Skeletal muscle satellite cell (primary cell): Measurements from ENCODE around the gene TTYH3.
A peak's percentile ranks its signal among the peaks of the same experiment; 100 is the strongest.

Experiments
- H3K27me3 ChIP-seq: 2 replicates; pipeline ENCODE4 v1.7.0; 2013; ENCODE audit warnings: low read length; ENCODE audit not compliant: control insufficient read depth, insufficient read depth
- H3K36me3 ChIP-seq: 2 replicates; pipeline ENCODE4 v1.7.0; 2013; ENCODE audit warnings: mild to moderate bottlenecking, control low read depth, low read length; ENCODE audit not compliant: insufficient read depth
- H3K4me1 ChIP-seq: 2 replicates; pipeline ENCODE4 v1.7.0; 2013; ENCODE audit warnings: low read length; ENCODE audit not compliant: control insufficient read depth, insufficient read depth
- H3K4me2 ChIP-seq: 2 replicates; pipeline ENCODE4 v1.7.0; 2013; ENCODE audit warnings: mild to moderate bottlenecking, low read length
- H3K4me3 ChIP-seq: 2 replicates; pipeline ENCODE4 v1.7.0; 2013; ENCODE audit warnings: low read length
- H3K9ac ChIP-seq: 2 replicates; pipeline ENCODE4 v1.7.0; 2013; ENCODE audit warnings: mild to moderate bottlenecking, low read depth, low read length, moderate library complexity
- H3K9me3 ChIP-seq: replicated peaks from 2 replicates; pipeline ENCODE4 v1.7.0; 2013; ENCODE audit warnings: mild to moderate bottlenecking, control low read depth, low read length

Gene TTYH3

DNA sequence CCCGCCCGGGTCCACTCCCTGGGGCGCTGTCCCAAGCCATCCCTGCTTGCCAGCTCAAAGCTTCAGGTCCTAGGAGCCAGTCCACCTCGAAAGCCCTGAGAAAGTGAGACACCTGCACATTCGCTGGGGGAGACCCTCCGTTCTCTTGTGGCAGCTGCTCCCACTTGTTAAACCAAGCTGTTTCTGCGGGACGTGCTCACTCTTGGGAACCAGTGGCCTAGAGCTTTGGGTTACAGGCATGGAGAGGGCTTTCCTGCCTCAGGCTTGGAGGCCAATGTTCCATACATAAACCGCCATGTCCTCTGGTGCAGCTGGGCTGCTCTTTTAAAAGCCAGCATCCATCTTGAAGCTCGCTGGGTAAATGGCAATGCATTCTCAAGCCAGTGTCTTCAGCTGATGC lies 19.9 kb upstream of the TTYH3 start:
- no peak overlapping the region for H3K4me3 ChIP-seq
- peaks cover 26% of the 10 kb centered on the region for H3K4me1 ChIP-seq

DNA sequence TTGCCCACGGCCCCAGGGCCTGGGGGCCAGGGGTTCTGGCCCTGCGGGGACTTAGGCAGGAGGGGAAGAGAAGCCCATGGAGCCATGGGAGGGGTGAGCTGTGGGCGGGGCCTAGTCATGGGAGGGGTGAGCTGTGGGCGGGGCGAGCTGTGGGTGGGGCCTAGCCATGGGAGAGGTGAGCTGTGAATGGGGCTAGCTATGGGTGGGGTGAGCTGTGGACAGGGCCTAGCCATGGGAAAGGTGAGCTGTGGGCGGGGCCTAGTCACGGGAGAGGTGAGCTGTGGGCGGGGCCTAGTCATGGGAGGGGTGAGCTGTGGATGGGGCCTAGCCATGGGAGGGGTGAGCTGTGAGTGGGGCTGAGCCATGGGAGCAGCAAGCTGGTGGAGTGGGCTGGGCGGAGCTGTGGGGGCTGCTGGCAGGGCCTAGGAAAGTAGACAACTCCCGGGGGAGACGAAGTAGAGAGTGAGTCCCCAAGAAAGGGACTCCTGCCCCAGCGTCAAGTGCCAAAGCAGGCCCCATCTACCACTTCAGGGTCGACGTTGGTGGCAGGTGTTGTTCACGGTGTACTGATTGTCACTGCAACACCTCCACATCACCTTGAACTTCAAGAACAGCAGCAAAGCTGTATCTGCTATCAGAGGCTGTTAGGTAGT lies 19.2 kb upstream of the TTYH3 start:
- no peaks in the 10 kb centered on the region for H3K36me3 ChIP-seq
- H3K9me3 ChIP-seq = no peaks in the 10 kb centered on the region
- H3K4me1 ChIP-seq = peaks cover 19% of the 10 kb centered on the region
- H3K9ac ChIP-seq = no peak overlapping the region
- peaks cover 12% of the 10 kb centered on the region for H3K27me3 ChIP-seq
- H3K4me3 ChIP-seq = no peak overlapping the region
- H3K4me2 ChIP-seq = no peak overlapping the region

More for the DNA sequence above, 19.9 kb upstream of the TTYH3 start:
- no peak overlapping the region for H3K9ac ChIP-seq
- H3K36me3 ChIP-seq = no peaks in the 10 kb centered on the region
- H3K9me3 ChIP-seq = no peaks in the 10 kb centered on the region
- H3K27me3 ChIP-seq = peaks cover 12% of the 10 kb centered on the region
- no peak overlapping the region for H3K4me2 ChIP-seq

DNA sequence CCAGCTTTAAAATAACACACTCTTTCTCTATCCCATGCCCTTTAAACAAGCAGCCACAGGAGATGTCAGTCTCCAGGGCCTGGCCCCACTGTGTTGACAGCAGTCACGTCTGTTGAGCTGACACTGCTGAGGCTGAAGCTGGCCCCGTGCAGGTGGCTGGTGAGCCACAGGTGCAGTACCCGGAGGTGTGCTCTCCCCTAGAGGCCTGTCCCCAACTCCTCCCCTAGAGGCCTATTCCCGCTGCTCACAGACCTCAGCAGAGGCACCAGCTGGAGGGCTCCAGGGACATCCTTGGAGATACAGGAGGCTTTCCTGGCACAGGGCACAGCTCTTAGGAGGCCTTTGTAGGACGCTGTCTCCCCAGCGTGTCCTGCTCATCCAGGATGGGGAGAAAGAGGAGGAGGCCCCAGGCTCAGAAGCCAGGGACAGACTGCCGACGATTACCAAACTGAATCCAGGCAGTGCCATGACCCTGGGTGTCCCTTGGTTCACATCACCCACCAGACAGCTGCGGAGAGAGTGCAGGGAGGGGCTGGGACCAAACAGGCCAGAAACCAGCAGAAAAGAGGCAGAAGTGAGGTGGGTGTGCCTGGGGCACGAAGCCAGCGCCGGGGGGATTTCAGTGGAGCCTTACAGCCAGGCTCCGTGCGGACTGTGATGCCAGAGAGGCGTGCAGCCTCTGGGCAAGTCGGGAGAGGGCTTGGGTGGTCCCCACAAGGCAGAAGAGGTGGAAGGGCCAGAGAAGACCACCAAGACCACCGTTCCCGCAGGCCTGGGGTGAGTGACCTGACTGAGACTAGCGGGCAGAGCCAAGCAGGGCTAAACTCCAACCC lies 18.5 kb upstream of the TTYH3 start:
- no peak overlapping the region for H3K9ac ChIP-seq
- no peaks in the 10 kb centered on the region for H3K36me3 ChIP-seq
- no peak overlapping the region for H3K4me3 ChIP-seq
- peaks cover 18% of the 10 kb centered on the region for H3K4me1 ChIP-seq
- H3K9me3 ChIP-seq = no peaks in the 10 kb centered on the region
- H3K27me3 ChIP-seq = peaks cover 12% of the 10 kb centered on the region
- H3K4me2 ChIP-seq = peak overlapping the region; percentile 60

DNA sequence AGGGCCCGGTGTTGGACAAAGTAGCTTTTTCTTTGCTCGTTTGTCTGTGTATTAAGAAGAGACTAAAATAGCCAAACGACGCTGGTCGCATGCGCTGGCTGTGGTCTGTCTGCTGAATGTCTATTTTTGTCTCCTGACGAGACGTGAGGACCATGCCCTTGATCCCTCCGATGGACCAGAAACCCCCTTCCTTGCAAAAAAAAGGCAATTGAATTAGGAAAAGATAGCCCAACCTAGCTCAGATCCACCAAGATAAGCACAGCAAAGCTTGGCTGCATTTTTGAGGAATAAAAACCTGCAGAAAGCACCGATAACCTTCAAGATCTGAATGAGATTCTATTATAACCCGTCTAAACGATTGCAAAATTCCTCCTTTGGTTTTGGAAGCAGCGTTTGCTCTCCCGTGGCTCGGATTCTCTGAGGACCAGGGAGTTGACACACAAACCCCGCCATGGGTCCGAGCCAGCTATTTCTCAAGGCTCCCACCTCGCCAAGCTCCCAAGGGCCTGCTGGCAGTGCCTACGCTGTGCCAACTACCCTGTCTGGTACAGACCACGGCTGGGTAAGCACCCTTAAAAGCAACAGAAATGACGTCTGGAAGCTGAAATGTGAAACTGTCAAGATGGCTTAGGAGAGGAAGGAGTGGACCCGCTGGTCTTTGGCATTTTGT lies 17.7 kb upstream of the TTYH3 start:
- Histone ChIP-seq H3K9me3 (no peaks in the 10 kb centered on the region), H3K9ac (no peak overlapping the region), H3K4me1 (peaks cover 25% of the 10 kb centered on the region), H3K4me3 (no peak overlapping the region), H3K4me2 (peak overlapping the region; percentile 60), H3K36me3 (no peaks in the 10 kb centered on the region), H3K27me3 (peaks cover 12% of the 10 kb centered on the region)

DNA sequence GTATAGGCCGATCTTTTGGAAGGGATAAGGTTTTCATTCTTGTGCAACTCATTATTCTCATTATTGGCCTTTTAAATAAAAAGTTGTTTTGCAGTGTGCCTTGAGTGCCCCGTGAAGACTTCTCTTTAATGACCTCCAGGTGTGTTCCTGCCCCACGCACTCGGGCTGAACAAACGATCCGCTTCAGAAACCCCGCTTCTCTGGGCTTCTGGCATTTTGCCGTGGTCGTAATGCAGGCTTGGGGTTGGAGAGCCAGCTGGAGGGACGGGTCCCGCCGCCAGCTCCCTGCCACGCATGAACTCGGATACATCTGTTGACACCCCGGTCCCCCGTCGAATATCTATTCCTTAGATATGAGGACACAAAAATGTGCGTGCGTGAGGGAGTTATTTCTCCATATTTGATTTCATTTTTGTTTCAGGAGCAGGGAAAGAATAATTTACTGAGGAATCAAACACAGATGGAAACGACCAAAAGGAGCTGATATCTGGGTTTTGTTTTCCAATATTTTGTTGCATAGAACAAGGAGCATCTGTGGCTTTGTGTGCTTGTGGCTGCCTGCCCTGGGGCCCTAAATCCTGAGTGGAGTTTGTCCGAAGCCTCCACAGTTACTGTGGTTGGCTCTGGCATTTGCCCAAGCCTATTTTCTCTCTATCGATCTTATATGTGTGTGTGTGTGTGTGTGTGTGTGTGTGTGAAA lies 17.0 kb upstream of the TTYH3 start:
- no peak overlapping the region for H3K4me3 ChIP-seq
- H3K27me3 ChIP-seq = peaks cover 12% of the 10 kb centered on the region
- H3K36me3 ChIP-seq = no peaks in the 10 kb centered on the region
- no peaks in the 10 kb centered on the region for H3K9me3 ChIP-seq
- H3K4me1 ChIP-seq = peaks cover 25% of the 10 kb centered on the region
- no peak overlapping the region for H3K9ac ChIP-seq
- H3K4me2 ChIP-seq = peak overlapping the region; percentile 60

DNA sequence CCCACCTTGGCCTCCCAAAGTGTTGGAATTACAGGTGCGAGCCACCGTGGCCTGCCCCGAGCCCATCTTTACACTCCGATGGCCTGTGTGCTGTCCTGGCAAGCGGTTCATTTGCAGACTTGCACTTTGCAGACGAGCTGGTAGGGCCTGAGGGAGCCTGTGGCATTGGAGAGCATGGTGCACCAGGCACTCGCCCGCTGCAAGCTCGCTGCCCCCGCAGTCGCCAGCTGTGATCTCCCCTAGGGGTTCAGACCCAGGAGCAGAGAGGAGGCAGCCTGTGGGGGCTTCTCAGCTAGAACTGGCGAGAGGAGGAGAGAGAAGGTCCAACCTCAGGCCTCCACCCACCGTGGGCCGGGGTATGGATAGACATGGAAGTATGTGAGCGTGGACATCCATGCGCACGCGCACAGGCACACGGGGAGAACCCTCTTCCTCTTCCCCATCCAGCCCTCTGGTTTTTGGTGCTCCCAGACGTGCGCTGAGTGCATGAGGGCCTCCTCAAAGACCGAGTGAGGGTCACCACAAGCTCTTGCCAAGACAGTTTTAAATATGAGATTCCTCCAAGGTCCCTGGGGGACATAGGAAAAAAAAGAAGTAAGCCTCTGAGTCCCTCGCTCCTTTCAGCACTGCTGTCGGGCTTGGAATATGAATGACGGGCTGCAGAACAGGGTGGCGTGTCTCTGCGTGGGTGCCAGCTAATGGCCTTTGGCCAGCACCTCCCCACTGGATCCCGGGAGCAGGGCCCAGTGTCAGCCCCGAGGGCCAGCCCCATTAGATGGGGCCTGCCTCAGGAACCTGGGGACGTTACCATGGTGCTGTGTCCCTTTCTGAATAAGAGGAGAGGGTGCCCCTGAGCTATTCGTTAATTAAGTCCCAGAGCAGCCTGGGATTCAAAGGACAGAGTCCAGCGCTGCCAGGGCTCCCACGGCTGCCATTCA lies 15.1 kb upstream of the TTYH3 start:
- no peaks in the 10 kb centered on the region for H3K36me3 ChIP-seq
- H3K27me3 ChIP-seq = peaks cover 12% of the 10 kb centered on the region
- H3K4me3 ChIP-seq = no peak overlapping the region
- H3K4me1 ChIP-seq = peaks cover 33% of the 10 kb centered on the region
- no peaks in the 10 kb centered on the region for H3K9me3 ChIP-seq
- H3K4me2 ChIP-seq = no peak overlapping the region
- H3K9ac ChIP-seq = no peak overlapping the region

DNA sequence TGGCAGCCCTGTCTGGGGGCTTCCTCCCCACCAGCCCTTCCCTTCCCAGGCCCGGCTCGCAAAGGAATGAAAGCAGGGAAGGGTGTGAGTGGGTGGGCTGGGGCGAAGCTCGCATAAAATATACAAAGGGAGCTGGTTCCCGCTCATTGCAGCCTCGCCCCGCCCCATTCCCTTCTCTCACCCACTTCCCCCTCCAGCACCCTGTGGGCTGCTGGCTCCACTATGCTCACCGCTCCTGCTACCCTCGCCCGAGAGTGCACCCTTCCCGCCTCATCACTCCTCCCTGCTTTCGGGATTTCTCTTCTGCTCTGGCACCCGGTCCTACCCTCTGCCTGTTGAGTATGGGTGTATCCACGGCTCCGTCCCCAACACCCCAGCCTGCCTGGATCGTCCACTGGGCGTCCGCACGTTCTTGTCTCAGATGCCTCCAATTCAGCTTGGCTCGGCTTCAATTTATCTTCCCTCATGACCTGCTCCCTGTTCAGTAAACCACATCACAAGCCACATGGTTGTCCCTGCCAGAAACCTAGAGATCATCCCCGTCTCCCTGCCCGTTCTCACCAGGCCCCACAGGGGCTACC lies 14.4 kb upstream of the TTYH3 start:
- H3K27me3 ChIP-seq = peaks cover 12% of the 10 kb centered on the region
- H3K4me2 ChIP-seq = no peak overlapping the region
- no peaks in the 10 kb centered on the region for H3K9me3 ChIP-seq
- H3K4me1 ChIP-seq = peaks cover 33% of the 10 kb centered on the region
- no peak overlapping the region for H3K4me3 ChIP-seq
- H3K36me3 ChIP-seq = no peaks in the 10 kb centered on the region
- H3K9ac ChIP-seq = no peak overlapping the region

DNA sequence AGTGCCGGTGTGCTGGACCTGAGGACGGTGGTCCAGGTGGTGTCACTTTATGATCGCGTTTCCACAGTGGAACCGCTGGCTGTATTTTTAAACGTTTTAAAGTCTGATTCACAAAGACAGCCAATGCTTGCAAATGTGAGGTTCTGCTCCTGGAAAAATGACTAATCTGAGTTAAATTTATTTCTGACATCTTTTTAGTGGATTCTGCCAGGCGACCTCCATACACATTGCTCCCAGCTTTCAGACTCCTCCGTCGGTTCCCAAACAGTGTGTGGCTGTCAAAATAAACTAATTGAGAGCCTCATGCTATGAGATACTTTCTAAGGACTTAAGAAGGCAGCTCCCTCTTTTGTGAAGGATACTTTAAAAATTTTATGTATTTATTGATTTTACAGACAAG lies 12.7 kb upstream of the TTYH3 start:
- H3K4me1 ChIP-seq = peaks cover 25% of the 10 kb centered on the region
- H3K36me3 ChIP-seq = no peaks in the 10 kb centered on the region
- H3K27me3 ChIP-seq = peaks cover 4% of the 10 kb centered on the region
- H3K9ac ChIP-seq = no peak overlapping the region
- H3K4me3 ChIP-seq = no peak overlapping the region
- H3K9me3 ChIP-seq = no peaks in the 10 kb centered on the region
- H3K4me2 ChIP-seq = peak overlapping the region; percentile 69

DNA sequence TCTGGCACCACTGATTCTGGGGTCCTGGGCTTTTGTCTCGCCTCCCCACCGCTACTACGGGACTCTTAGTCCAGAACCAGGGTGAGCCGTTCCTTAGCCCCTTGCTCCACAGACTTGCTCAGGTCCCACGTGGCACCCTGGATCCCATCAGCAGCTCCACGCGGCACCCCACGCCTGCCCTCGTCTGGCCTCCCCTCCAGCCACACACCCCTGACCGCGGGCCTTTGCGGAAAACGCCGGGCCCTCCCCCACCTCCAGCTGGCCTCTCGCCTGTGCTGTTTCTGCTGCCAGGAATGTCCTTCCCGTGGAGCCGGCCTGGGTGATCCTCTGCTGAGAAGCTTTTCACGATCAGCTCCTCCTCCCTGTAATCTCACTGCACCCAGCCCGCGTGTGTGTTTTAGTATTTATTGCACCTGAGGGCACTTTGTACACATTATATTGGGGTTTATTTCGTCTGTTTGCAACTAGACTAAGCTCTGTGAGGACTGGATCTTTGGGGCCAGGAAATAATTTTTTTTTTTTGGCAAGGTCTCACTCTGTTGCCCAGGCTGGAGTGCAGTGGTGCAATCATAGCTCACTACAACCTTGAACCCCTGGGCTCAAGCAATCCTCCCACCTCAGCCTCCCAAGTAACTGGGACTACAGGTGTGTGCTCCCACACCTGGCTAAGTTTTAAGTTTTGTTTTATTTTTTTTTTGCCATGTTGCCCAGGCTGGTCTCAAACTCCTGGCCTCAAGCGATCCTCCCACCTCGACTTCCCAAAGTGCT lies 10.5 kb upstream of the TTYH3 start:
- Histone ChIP-seq H3K4me3 (no peak overlapping the region), H3K9me3 (no peaks in the 10 kb centered on the region), H3K9ac (no peak overlapping the region), H3K27me3 (no peaks in the 10 kb centered on the region), H3K36me3 (no peaks in the 10 kb centered on the region), H3K4me2 (no peak overlapping the region), H3K4me1 (peaks cover 27% of the 10 kb centered on the region)
